Measurements from ENCODE around the gene FHOD1.

Gene FHOD1

DNA sequence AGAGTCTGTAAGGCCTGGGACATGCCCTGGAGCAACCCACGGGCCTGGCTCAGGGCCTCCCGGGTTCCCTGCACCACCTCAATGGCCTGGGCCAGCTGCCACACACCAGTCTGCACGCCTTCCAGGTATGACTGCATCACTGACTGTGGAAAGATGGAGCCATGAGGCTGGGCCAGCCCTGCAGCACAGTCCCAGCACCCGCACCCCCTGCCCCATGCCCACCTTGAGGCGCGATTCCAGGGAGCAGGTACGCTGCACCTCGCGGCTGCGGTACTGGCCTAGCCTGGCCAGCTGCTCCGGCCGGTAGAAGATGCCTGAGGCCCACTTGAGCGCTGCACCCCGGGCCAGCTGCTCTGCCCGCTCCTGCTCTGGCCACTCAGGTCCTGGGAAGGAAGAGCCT is 58.5 kb downstream of the FHOD1 start:
- DNase-seq, result no peak

- no peak for DNase-seq
These were observed 59.0 kb downstream of the FHOD1 start for GRCh38 chr16:67188323-67188722.

GRCh38 chr16:67187175-67187890 is 59.9 kb downstream of the FHOD1 start:
- DNase-seq, result no peak

- peak; percentile 80 for DNase-seq
These were observed 60.7 kb downstream of the FHOD1 start for GRCh38 chr16:67186550-67186950.

DNA sequence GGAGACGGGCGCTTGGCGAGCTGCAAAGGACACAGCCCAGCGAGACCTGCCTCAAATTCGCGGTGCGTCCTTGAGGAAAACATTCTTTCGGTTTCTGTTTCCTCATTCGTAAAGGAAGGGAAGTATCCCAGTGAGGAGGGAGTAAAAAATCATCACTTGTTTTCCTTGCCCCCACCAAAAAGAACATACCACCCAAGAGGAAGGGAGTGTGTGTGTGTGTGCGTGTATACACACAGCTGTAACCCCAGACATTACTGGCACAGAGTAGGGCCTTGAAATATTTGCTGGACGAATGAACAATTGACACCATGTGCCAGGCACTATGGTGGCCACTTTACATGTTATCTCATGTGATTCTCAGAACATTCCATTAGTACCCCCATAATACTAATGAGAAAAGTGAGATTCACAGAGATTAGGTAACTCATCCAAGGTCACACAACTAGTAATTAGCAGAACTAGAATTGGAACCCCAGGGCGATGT is 61.6 kb downstream of the FHOD1 start:
- no peak for DNase-seq

DNA sequence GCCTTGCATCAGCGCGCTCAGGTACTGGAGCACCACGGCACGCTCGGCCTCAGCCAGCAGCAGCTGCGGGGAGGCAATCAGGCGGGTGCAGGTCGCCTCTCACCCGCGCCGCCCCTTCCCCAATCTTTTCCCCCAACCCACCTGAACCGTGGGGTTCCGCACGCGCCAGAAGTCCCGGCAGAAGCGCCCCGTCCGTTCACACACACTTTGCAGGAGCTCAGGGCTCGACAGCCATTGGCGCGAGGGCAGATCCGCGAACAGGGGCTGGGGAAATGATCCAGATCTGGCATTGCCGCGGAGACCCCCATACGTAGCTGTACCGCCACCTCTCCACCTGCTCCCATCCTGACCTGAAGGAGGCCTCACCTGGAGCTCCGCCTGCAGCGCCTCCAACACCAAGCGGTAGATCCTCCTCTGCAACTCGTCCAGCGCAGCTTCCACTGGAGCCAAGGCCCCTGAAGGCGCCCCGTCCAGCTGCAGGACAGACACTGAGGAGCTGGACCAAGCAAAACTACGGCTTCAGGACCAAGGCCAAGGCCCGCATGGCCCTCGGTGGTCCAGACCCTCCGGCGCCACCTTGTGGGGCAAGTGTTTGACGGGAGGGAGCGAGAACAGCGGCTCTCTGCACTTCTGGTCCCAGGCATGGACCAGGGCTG is 62.2 kb downstream of the FHOD1 start:
- DNase-seq, result peak; percentile 58

- DNase-seq, result no peak
These were observed 62.8 kb downstream of the FHOD1 start for GRCh38 chr16:67184453-67184994.

DNA sequence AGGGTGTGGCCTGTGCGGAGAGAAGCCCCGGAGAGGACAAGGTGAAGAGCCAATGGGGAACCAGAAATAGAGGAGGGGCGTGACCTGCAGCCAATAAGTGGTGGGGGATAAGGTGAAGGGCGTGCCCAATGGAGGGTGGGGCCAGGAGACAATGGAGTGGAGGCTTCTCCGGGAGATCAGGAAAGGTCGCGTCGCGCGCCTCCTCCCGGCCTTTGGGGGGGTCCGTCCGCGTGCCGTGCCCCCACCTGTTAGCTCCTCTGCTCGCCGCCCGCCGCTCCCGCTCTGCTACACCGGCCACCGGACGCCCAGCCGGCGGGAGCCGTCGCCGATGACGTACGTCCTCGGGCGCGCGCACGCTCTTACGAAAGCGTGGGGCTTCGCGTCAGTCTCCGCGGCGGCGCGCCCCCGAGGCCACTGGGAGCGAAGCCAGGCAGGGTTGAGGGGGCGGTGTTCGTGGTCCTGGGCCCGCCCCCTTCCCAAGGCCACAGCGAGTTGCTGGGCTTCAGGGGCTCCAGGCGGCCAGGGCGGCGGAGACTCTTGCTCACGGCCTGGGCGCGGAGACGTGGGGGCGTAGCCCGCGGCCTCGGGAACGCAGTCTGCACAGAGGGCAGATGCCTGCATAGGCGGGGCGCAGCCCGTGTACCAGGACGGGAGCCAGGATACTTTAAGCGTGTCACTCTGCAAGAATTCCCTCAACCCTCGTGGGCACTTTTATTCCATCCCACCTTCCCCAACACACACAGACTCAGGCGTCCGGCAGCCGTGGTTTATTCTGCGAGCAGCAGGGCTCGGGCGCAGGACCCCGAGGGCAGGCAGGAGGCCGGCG is 63.4 kb downstream of the FHOD1 start, which contains the start of gene MATCAP1:
Gene MATCAP1, minus strand, starts transcription at position 337 of the 826 bp plus-strand sequence. CDS start 3,353 bp downstream, outside the sequence.
- DNase-seq, result peak; percentile 95

DNA sequence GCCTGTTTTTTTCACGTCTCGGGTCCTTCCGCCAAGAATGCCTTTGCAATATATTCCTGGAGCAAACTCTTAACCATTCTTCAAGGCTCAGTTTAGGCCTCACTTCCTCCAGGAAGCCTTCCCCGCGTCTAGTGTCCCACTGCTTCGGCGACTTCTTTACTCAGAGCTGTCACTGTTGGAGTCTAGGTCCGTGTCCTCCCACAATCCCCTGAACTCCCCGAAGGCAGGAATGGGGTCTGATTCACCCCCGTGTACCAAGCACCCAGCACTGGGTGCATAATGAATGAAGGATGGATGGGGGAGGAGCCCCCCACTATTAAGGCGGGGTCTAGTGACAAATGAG is 64.0 kb downstream of the FHOD1 start:
- DNase-seq, result no peak

DNA sequence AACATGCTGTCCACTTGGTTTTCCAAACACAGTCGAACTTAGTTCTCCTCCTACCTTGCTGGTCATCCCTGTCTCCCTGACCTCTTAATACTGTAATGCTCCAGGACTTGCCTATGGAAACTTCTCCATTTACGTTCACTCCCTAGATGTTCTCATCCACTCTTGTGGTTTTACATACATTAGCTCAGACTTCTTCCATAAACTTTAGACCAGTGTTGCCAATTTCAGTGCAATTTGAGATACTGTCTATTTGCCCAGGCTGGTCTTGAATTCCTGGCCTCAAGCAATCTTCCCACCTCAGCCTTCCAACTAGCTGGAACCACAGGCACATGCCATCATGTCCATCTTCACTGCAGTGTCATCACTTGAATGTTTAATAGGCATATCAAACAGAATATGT is 65.0 kb downstream of the FHOD1 start:
- no peak for DNase-seq

- DNase-seq, result peak; percentile 46
These were observed 65.9 kb downstream of the FHOD1 start for GRCh38 chr16:67181346-67181745.

DNA sequence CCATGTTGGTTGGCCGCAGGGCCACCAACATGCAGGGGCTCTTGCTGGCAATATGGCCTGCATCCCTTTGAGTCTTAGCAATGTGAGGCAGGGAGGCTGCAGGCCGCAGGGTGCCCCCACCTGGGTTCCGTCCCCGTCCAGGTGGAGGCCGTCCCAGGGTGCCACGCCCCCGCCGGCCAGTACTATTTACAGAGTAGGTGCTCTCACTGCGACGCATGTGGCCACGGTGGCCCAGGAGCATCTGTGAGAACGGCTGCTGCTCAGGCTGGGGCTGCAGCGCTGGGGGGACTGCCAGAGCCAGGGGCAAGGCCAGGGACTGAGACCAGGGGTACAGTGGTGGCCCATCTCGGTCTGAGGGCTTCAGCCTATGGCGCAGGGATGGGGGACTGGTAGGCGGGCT is 67.1 kb downstream of the FHOD1 start:
- DNase-seq, result no peak

- DNase-seq, result no peak
These were observed 67.7 kb downstream of the FHOD1 start for GRCh38 chr16:67179421-67180080.
